Liver (tissue), 9 donors: ENCODE results near the gene ANKRD28. TPM values are rescaled to one million over a fixed set of nuclear protein-coding genes. Genes with fewer than 3 reads are reported as not detected.

Experiments
- DNase-seq: peaks from one replicate; pipeline ENCODE4 v3.0.0-alpha.2; 2017; ENCODE audit warnings: low spot score
- H3K27ac ChIP-seq, 2 donors: one replicate each; pipeline ENCODE4 v1.7.0; 2013; ENCODE audit warnings: inconsistent platforms in 2 of 2, low read length in 2 of 2, control low read depth in 1 of 2, low read depth in 1 of 2, mild to moderate bottlenecking in 1 of 2
- H3K27me3 ChIP-seq, 4 donors: one replicate each; pipeline versions ENCODE4 v1.6.1 to v1.7.0; 2013; ENCODE audit warnings: low read length in 3 of 4, inconsistent platforms in 1 of 4, mild to moderate bottlenecking in 1 of 4, moderate library complexity in 1 of 4; ENCODE audit not compliant: control insufficient read depth in 4 of 4, insufficient read depth in 4 of 4
- H3K36me3 ChIP-seq, 4 donors: one replicate each; pipeline versions ENCODE4 v1.6.1 to v1.7.0; 2013; ENCODE audit warnings: low read length in 3 of 4, mild to moderate bottlenecking in 3 of 4, low read depth in 1 of 4, moderate library complexity in 1 of 4; ENCODE audit not compliant: control insufficient read depth in 4 of 4, insufficient read depth in 3 of 4
- H3K4me1 ChIP-seq, 4 donors: one replicate each; pipeline versions ENCODE4 v1.6.1 to v1.7.0; 2013; ENCODE audit warnings: low read length in 3 of 4, mild to moderate bottlenecking in 3 of 4, moderate library complexity in 1 of 4; ENCODE audit not compliant: control insufficient read depth in 4 of 4, insufficient read depth in 4 of 4
- H3K4me3 ChIP-seq, 3 donors: one replicate each; pipeline versions ENCODE4 v1.6.1 to v1.7.0; 2013; ENCODE audit warnings: low read length in 3 of 3, control low read depth in 1 of 3, low read depth in 1 of 3, mild to moderate bottlenecking in 1 of 3
- H3K9ac ChIP-seq, 2 donors: one replicate each; pipeline ENCODE4 v1.7.0; 2013; ENCODE audit warnings: low read length in 2 of 2, mild to moderate bottlenecking in 2 of 2, moderate library complexity in 2 of 2, control low read depth in 1 of 2, low read depth in 1 of 2
- H3K9me3 ChIP-seq, 4 donors: one replicate each; pipeline versions ENCODE4 v1.6.1 to v1.7.0; 2013; ENCODE audit warnings: low read length in 3 of 4; ENCODE audit not compliant: control insufficient read depth in 4 of 4
- EGR1 ChIP-seq, 2 donors: IDR thresholded peaks; 2 replicates each; pipeline ENCODE4 v1.6.1; 2016 to 2018; ENCODE audit warnings: antibody characterized with exemption in 2 of 2, low read depth in 2 of 2
- FOXA1 ChIP-seq: IDR thresholded peaks from 2 replicates; pipeline ENCODE4 v1.6.1; 2016; ENCODE audit warnings: antibody characterized with exemption
- FOXA2 ChIP-seq: IDR thresholded peaks from 2 replicates; pipeline ENCODE4 v1.6.1; 2016; ENCODE audit warnings: antibody characterized with exemption
- GABPA ChIP-seq, 2 donors: IDR thresholded peaks in 1 of 2; conservative IDR thresholded peaks in 1 of 2; 2 replicates each; pipeline ENCODE4 v1.6.1; 2016; ENCODE audit warnings: antibody characterized with exemption in 2 of 2, mild to moderate bottlenecking in 1 of 2, moderate library complexity in 1 of 2
- HNF4A ChIP-seq, 2 donors: conservative IDR thresholded peaks; 2 replicates each; pipeline ENCODE4 v1.6.1; 2016; ENCODE audit warnings: antibody characterized with exemption in 2 of 2, mild to moderate bottlenecking in 2 of 2
- HNF4G ChIP-seq: IDR thresholded peaks from 2 replicates; pipeline ENCODE4 v1.6.1; 2016; ENCODE audit warnings: antibody characterized with exemption
- JUND ChIP-seq, 2 donors: IDR thresholded peaks; 2 replicates each; pipeline ENCODE4 v1.6.1; 2016; ENCODE audit warnings: antibody characterized with exemption in 2 of 2
- NR2F2 ChIP-seq: IDR thresholded peaks from 2 replicates; pipeline ENCODE4 v1.6.1; 2016; ENCODE audit warnings: antibody characterized with exemption
- RAD21 ChIP-seq, 2 donors: IDR thresholded peaks; 2 replicates each; pipeline ENCODE4 v1.6.1; 2016; ENCODE audit warnings: antibody characterized with exemption in 2 of 2, mild to moderate bottlenecking in 2 of 2
- RXRA ChIP-seq, 2 donors: IDR thresholded peaks; 2 replicates each; pipeline ENCODE4 v1.6.1; 2017 to 2018; ENCODE audit warnings: antibody characterized with exemption in 2 of 2, mild to moderate bottlenecking in 1 of 2
- SP1 ChIP-seq: IDR thresholded peaks from 2 replicates; pipeline ENCODE4 v1.6.1; 2018; ENCODE audit warnings: antibody characterized with exemption, mild to moderate bottlenecking
- TAF1 ChIP-seq: conservative IDR thresholded peaks from 2 replicates; pipeline ENCODE4 v1.6.1; 2016; ENCODE audit warnings: antibody characterized with exemption, mild to moderate bottlenecking
- YY1 ChIP-seq: IDR thresholded peaks from 2 replicates; pipeline ENCODE4 v1.6.1; 2016; ENCODE audit warnings: antibody characterized with exemption, mild to moderate bottlenecking
- WGBS: extraction: QIAGEN DNeasy Blood & Tissue Kit; methylation state at CpG from one replicate; pipeline ENCODE4 v1.1.7; 2013; 5-methylcytosine and 5-hydroxymethylcytosine counted together
- polyA plus RNA-seq, 2 donors: library from polyadenylated mRNA; stranded (reverse) in 1 of 2; unstranded in 1 of 2; fragments of 200-250 nt in 1 of 2; fragments of >200 nt in 1 of 2; fragmentation: Nextera tagmentation in 1 of 2; extraction: Ambion mirVana in 1 of 2; gene quantifications; one replicate each; pipeline versions ENCODE4 v1.2.1 to v1.2.3, GENCODE V29; 2013 to 2015
- total RNA-seq, 2 donors: library from RNA; depleted of rRNA; stranded (reverse); fragments of >200 nt; gene quantifications; one replicate each; pipeline ENCODE4 v1.2.3, GENCODE V29; 2014
- TF ChIP-seq, protein P1 (sequence below): fragments of 150-350 bp; IDR thresholded peaks from 2 replicates; pipeline ENCODE4 v1.5.1; 2017; ENCODE audit warnings: improper control_type of control experiment, low read depth, low read length; ENCODE audit not compliant: missing input control
- TF ChIP-seq, protein P2 (sequence below): IDR thresholded peaks from 2 replicates; pipeline ENCODE4 v1.6.1; 2016; ENCODE audit warnings: antibody characterized with exemption, mild to moderate bottlenecking
- TF ChIP-seq, protein P3 (sequence below): IDR thresholded peaks from 2 replicates; pipeline ENCODE4 v1.6.1; 2016; ENCODE audit warnings: antibody characterized with exemption
- TF ChIP-seq, protein P4 (sequence below): IDR thresholded peaks from 2 replicates; pipeline ENCODE4 v1.6.1; 2016; ENCODE audit warnings: antibody characterized with exemption
- TF ChIP-seq, protein P5 (sequence below): IDR thresholded peaks from 2 replicates; pipeline ENCODE4 v1.6.1; 2016; ENCODE audit warnings: antibody characterized with exemption
- donor health status: healthy.
- donor health status: healthy.
- donor health status: healthy.
- donor health status: healthy.
- donor health status: healthy.

The ANKRD28 gene
- total and polyA plus RNA-seq, 4 donors = 9.2 to 39.1 (median 16.8) TPM

DNA sequence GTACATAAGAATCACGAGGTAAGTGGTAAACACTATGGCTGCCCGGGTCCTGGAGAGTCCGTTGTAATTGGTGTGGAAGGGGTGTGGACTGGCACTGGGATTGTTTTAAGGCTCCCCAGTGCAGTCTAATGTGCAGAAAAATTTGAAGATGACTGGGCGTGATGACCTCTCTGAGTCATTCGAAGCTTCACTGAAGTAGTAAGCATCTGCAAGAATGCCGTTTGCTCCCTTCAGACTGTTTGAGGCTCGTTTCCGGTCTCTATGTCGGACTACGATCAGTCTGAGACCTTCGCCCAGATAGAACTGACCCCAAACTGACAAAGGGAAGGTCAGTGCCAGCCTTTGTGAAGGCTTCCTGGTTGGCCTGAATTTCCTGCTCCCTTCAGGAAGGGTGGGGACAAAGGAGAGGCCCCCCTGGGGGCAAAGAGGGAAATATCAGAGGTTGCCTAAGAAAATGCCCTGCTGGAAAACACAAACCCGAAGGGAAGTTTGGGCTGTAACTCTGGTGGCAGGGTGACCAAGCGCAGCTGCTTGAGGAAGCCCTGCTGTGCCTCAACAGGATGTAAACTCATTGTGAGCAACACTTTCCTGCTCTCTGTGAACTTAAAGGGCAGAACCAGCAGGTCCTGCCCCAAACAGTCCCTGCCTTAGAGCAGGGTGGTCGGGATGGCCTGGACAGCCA, 161.6 kb downstream of the ANKRD28 start:
- Histone ChIP-seq H3K9me3 (no peaks in the 10 kb centered on the region), H3K4me3 (no peak overlapping the region), H3K4me1 (peaks cover 0 to 20% (median 9%) of the 10 kb centered on the region in 4 donors), H3K9ac (no peak overlapping the region), H3K27ac (peak overlapping the region; percentile 4 to 30), H3K36me3 (peaks cover 0 to 3% (median 2%) of the 10 kb centered on the region in 4 donors), H3K27me3 (no peaks in the 10 kb centered on the region)
- 72% methylated on average over 14 of the region's 14 CpGs for WGBS
- DNase-seq = no peak
- TF ChIP-seq, protein P1, sequence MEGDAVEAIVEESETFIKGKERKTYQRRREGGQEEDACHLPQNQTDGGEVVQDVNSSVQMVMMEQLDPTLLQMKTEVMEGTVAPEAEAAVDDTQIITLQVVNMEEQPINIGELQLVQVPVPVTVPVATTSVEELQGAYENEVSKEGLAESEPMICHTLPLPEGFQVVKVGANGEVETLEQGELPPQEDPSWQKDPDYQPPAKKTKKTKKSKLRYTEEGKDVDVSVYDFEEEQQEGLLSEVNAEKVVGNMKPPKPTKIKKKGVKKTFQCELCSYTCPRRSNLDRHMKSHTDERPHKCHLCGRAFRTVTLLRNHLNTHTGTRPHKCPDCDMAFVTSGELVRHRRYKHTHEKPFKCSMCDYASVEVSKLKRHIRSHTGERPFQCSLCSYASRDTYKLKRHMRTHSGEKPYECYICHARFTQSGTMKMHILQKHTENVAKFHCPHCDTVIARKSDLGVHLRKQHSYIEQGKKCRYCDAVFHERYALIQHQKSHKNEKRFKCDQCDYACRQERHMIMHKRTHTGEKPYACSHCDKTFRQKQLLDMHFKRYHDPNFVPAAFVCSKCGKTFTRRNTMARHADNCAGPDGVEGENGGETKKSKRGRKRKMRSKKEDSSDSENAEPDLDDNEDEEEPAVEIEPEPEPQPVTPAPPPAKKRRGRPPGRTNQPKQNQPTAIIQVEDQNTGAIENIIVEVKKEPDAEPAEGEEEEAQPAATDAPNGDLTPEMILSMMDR = no peak
- TF ChIP-seq TAF1 (no peak), FOXA1 (no peak), JUND (IDR thresholded peaks at IDR 0.05) (peak in 1 of 2 donors; percentile 15), NR2F2 (peak; percentile 92)
- TF ChIP-seq, protein P2, sequence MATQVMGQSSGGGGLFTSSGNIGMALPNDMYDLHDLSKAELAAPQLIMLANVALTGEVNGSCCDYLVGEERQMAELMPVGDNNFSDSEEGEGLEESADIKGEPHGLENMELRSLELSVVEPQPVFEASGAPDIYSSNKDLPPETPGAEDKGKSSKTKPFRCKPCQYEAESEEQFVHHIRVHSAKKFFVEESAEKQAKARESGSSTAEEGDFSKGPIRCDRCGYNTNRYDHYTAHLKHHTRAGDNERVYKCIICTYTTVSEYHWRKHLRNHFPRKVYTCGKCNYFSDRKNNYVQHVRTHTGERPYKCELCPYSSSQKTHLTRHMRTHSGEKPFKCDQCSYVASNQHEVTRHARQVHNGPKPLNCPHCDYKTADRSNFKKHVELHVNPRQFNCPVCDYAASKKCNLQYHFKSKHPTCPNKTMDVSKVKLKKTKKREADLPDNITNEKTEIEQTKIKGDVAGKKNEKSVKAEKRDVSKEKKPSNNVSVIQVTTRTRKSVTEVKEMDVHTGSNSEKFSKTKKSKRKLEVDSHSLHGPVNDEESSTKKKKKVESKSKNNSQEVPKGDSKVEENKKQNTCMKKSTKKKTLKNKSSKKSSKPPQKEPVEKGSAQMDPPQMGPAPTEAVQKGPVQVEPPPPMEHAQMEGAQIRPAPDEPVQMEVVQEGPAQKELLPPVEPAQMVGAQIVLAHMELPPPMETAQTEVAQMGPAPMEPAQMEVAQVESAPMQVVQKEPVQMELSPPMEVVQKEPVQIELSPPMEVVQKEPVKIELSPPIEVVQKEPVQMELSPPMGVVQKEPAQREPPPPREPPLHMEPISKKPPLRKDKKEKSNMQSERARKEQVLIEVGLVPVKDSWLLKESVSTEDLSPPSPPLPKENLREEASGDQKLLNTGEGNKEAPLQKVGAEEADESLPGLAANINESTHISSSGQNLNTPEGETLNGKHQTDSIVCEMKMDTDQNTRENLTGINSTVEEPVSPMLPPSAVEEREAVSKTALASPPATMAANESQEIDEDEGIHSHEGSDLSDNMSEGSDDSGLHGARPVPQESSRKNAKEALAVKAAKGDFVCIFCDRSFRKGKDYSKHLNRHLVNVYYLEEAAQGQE = no peak
- TF ChIP-seq, protein P3, sequence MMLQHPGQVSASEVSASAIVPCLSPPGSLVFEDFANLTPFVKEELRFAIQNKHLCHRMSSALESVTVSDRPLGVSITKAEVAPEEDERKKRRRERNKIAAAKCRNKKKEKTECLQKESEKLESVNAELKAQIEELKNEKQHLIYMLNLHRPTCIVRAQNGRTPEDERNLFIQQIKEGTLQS = no peak

DNA sequence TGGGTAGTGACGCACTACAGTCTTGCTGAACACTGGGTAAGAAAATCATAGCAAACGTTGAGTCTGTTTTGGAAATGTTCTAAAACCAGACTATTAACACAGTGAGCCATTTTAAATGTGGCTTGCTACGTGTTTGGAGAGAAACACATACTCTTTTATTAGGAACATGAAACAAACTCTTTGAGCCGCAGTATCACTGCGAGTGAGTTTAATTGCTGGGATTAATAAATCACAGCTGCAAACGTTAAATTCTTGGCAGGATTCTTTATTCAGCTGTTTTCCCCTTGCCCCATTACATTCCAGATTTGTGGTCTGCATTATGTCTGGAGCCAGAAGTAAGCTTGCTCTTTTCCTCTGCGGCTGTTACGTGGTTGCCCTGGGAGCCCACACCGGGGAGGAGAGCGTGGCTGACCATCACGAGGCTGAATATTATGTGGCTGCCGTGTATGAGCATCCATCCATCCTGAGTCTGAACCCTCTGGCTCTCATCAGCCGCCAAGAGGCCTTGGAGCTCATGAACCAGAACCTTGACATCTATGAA, 162.6 kb downstream of the ANKRD28 start:
- H3K9me3 ChIP-seq = no peaks in the 10 kb centered on the region
- H3K36me3 ChIP-seq = peaks cover 0 to 3% (median 2%) of the 10 kb centered on the region in 4 donors
- no peak for DNase-seq
- no peak overlapping the region for H3K4me3 ChIP-seq
- H3K9ac ChIP-seq = no peak overlapping the region
- 88% methylated on average over 13 of the region's 13 CpGs for WGBS
- no peaks in the 10 kb centered on the region for H3K27me3 ChIP-seq
- H3K4me1 ChIP-seq = peaks cover 0 to 27% (median 11%) of the 10 kb centered on the region in 4 donors
- TF ChIP-seq EGR1 (IDR thresholded peaks at IDR 0.05; ENCODE audit: low read depth in 2 of 2) = no peak
- TF ChIP-seq RXRA (IDR thresholded peaks at IDR 0.05) = no peak
- TF ChIP-seq NR2F2 = no peak
- TF ChIP-seq, protein P4, sequence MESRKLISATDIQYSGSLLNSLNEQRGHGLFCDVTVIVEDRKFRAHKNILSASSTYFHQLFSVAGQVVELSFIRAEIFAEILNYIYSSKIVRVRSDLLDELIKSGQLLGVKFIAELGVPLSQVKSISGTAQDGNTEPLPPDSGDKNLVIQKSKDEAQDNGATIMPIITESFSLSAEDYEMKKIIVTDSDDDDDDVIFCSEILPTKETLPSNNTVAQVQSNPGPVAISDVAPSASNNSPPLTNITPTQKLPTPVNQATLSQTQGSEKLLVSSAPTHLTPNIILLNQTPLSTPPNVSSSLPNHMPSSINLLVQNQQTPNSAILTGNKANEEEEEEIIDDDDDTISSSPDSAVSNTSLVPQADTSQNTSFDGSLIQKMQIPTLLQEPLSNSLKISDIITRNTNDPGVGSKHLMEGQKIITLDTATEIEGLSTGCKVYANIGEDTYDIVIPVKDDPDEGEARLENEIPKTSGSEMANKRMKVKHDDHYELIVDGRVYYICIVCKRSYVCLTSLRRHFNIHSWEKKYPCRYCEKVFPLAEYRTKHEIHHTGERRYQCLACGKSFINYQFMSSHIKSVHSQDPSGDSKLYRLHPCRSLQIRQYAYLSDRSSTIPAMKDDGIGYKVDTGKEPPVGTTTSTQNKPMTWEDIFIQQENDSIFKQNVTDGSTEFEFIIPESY = no peak
- TF ChIP-seq, protein P3 = no peak
- TF ChIP-seq GABPA (IDR thresholded peaks at IDR 0.05 in 1 of 2, conservative IDR thresholded peaks at IDR 0.05 in 1 of 2) = no peak
- TF ChIP-seq FOXA1 = no peak
- no peak for TF ChIP-seq YY1
- TF ChIP-seq, protein P2 = no peak
- TF ChIP-seq HNF4G = no peak
- TF ChIP-seq JUND (IDR thresholded peaks at IDR 0.05) = no peak
- TF ChIP-seq HNF4A (conservative IDR thresholded peaks at IDR 0.05) = no peak
- TF ChIP-seq FOXA2 = no peak
- no peak for TF ChIP-seq TAF1
- no peak for TF ChIP-seq SP1
- TF ChIP-seq, protein P5, sequence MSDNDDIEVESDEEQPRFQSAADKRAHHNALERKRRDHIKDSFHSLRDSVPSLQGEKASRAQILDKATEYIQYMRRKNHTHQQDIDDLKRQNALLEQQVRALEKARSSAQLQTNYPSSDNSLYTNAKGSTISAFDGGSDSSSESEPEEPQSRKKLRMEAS = no peak
- TF ChIP-seq RAD21 (IDR thresholded peaks at IDR 0.05) = no peak
- peak overlapping the region; percentile 2 to 30 for H3K27ac ChIP-seq
